GM12892 (cell line): ENCODE measurements around the gene RAB37.

Experiments
- DNase-seq: peaks from one replicate; pipeline ENCODE4 v3.0.0; 2011; ENCODE audit not compliant: insufficient read length
- FAIRE-seq: peaks from 2 replicates; lab custom pipeline; 2011; peaks lifted over from hg19 to GRCh38; lab: Jason Lieb, UNC
- POLR2A ChIP-seq: IDR thresholded peaks from 2 replicates; pipeline ENCODE4 v1.6.1; 2011; ENCODE audit warnings: low read depth, low read length, control low read depth
- POLR2AphosphoS5 ChIP-seq: IDR thresholded peaks from 2 replicates; pipeline ENCODE4 v1.6.1; 2011; ENCODE audit warnings: low read depth, low read length, control low read depth
- TAF1 ChIP-seq: IDR thresholded peaks from 2 replicates; pipeline ENCODE4 v1.6.1; 2011; ENCODE audit warnings: low read depth, mild to moderate bottlenecking, control low read depth, low read length, borderline replicate concordance

The RAB37 gene

GRCh38 chr17:74749279-74750038 lies 12.4 kb downstream of the RAB37 start:
- no peak for TF ChIP-seq POLR2A
- no peak for TF ChIP-seq POLR2AphosphoS5
- TF ChIP-seq TAF1 = no peak
- peak; percentile 50 for DNase-seq
- FAIRE-seq = no peak

GRCh38 chr17:74750039-74750326 lies 12.9 kb downstream of the RAB37 start:
- no peak for DNase-seq
- TF ChIP-seq POLR2AphosphoS5 (no peak), POLR2A (no peak), TAF1 (no peak)
- no peak for FAIRE-seq

- DNase-seq (no peak), FAIRE-seq (no peak)
- TF ChIP-seq POLR2A = no peak
- TF ChIP-seq POLR2AphosphoS5 = no peak
- TF ChIP-seq TAF1 = no peak
These were observed 13.4 kb downstream of the RAB37 start for GRCh38 chr17:74750327-74751069.

GRCh38 chr17:74752415-74752814 lies 15.4 kb downstream of the RAB37 start:
- TF ChIP-seq POLR2A (no peak), TAF1 (no peak), POLR2AphosphoS5 (no peak)
- FAIRE-seq = no peak
- no peak for DNase-seq

GRCh38 chr17:74752822-74753401 lies 15.9 kb downstream of the RAB37 start:
- DNase-seq = no peak
- no peak for FAIRE-seq

GRCh38 chr17:74754832-74755231 lies 17.8 kb downstream of the RAB37 start:
- no peak for FAIRE-seq
- no peak for DNase-seq

More at GRCh38 chr17:74752822-74753401, 15.9 kb downstream of the RAB37 start:
- TF ChIP-seq TAF1 (no peak), POLR2A (no peak), POLR2AphosphoS5 (no peak)

GRCh38 chr17:74755533-74755932 lies 18.5 kb downstream of the RAB37 start:
- FAIRE-seq (no peak), DNase-seq (no peak)
- no peak for TF ChIP-seq POLR2A
- TF ChIP-seq POLR2AphosphoS5 = no peak
- no peak for TF ChIP-seq TAF1

More at GRCh38 chr17:74754832-74755231, 17.8 kb downstream of the RAB37 start:
- TF ChIP-seq TAF1 = no peak
- TF ChIP-seq POLR2A = no peak
- no peak for TF ChIP-seq POLR2AphosphoS5

GRCh38 chr17:74756891-74757290 lies 19.8 kb downstream of the RAB37 start:
- FAIRE-seq = no peak
- DNase-seq = no peak

GRCh38 chr17:74757502-74757901 lies 20.4 kb downstream of the RAB37 start:
- DNase-seq (no peak), FAIRE-seq (no peak)

More at GRCh38 chr17:74756891-74757290, 19.8 kb downstream of the RAB37 start:
- TF ChIP-seq POLR2AphosphoS5 (no peak), TAF1 (no peak), POLR2A (no peak)

GRCh38 chr17:74757931-74758847 lies 21.1 kb downstream of the RAB37 start:
- FAIRE-seq = peak; percentile 44
- no peak for DNase-seq
- no peak for TF ChIP-seq POLR2AphosphoS5
- TF ChIP-seq TAF1 = no peak
- no peak for TF ChIP-seq POLR2A

More at GRCh38 chr17:74757502-74757901, 20.4 kb downstream of the RAB37 start:
- TF ChIP-seq TAF1 (no peak), POLR2A (no peak), POLR2AphosphoS5 (no peak)
